ENCODE results near the gene AGAP3. TPM values are rescaled to one million over a fixed set of nuclear protein-coding genes. Genes with fewer than 3 reads are reported as not detected.
A peak's percentile ranks its signal among the peaks of the same experiment; 100 is the strongest.

The AGAP3 gene
- total RNA-seq, 1 experiment from 2014 or later: 103 TPM

GRCh38 chr7:151091003-151091402 is 4.7 kb downstream of the AGAP3 start:
- H3K4me1 ChIP-seq (ENCODE audit: control insufficient read depth, insufficient read depth, low read length): peaks cover 27% of the 10 kb centered on the region; the same call in 1 of the 2 replicates
- no peak overlapping the region for H3K4me3 ChIP-seq (ENCODE audit: low read depth in 2 of 2, low read length in 2 of 2)
- TF ChIP-seq TCF7L2 (IDR thresholded peaks at IDR 0.05; ENCODE audit: low read depth, low read length) (no peak), REST (IDR thresholded peaks at IDR 0.05; ENCODE audit: insufficient read depth in 1 of 2, low read depth in 2 of 2, low read length in 1 of 2) (no peak)
- ATAC-seq (no peak), DNase-seq (ENCODE audit: low read depth, low spot score) (no peak)
- H3K27me3 ChIP-seq (ENCODE audit: control insufficient read depth, insufficient read depth, low read length): no peaks in the 10 kb centered on the region
- intact Hi-C loops (cut with micrococcal nuclease; ENCODE audit: unreplicated experiment) (no loop called here), in situ Hi-C loops (cut with HindIII; ENCODE audit: low pct_unique_long_range_greater_than_20kb, low sequenced_read_pairs) (no loop called here)
- ChIA-PET POLR2A (interaction anchor here (0.8 kb wide), 1 partner anchor 10 kb away, joined by 4 read pairs; the partner anchor contains the start of gene FASTK), CTCF (no interaction called here)
- no peaks in the 10 kb centered on the region for H3K9me3 ChIP-seq (ENCODE audit: control insufficient read depth, insufficient read depth, low read depth, low read length)
- H3K36me3 ChIP-seq (ENCODE audit: control insufficient read depth, insufficient read depth, low read length): no peaks in the 10 kb centered on the region; the same call in 1 of the 2 replicates
- BruUV-seq (replicated peaks): no TSS peak
- H3K27ac ChIP-seq (ENCODE audit: low read length): no peak overlapping the region

DNA sequence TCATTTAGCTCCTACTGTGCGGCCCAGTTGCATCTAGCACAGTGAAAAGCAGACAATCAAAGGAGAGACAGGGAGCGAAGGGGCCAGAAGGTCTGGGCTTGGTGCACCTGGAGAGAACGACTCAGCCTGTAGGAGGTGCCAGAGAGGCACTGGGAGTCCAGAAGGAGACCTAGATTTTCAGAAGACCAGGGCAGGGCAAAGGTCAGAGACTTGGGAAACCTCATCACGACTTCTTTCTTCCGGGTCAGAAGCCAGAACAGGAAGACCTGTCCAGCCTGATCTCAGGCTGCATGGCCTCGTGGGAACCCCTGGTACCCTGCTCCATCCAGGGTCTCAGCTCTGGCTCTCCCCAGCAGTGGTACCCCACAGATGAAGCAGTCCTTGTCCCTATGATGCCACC is 5.2 kb downstream of the AGAP3 start:
- no TSS peak for BruUV-seq (replicated peaks)
- Histone ChIP-seq H3K27me3 (ENCODE audit: control insufficient read depth, insufficient read depth, low read length) (no peaks in the 10 kb centered on the region), H3K36me3 (ENCODE audit: control insufficient read depth, insufficient read depth, low read length) (no peaks in the 10 kb centered on the region; the same call in 1 of the 2 replicates), H3K9me3 (ENCODE audit: control insufficient read depth, insufficient read depth, low read depth, low read length) (no peaks in the 10 kb centered on the region), H3K4me3 (ENCODE audit: low read depth in 2 of 2, low read length in 2 of 2) (no peak overlapping the region), H3K4me1 (ENCODE audit: control insufficient read depth, insufficient read depth, low read length) (peaks cover 27% of the 10 kb centered on the region; the same call in 1 of the 2 replicates), H3K27ac (ENCODE audit: low read length) (no peak overlapping the region)
- in situ Hi-C loops (cut with HindIII; ENCODE audit: low pct_unique_long_range_greater_than_20kb, low sequenced_read_pairs): no loop called here
- TF ChIP-seq, protein P1, sequence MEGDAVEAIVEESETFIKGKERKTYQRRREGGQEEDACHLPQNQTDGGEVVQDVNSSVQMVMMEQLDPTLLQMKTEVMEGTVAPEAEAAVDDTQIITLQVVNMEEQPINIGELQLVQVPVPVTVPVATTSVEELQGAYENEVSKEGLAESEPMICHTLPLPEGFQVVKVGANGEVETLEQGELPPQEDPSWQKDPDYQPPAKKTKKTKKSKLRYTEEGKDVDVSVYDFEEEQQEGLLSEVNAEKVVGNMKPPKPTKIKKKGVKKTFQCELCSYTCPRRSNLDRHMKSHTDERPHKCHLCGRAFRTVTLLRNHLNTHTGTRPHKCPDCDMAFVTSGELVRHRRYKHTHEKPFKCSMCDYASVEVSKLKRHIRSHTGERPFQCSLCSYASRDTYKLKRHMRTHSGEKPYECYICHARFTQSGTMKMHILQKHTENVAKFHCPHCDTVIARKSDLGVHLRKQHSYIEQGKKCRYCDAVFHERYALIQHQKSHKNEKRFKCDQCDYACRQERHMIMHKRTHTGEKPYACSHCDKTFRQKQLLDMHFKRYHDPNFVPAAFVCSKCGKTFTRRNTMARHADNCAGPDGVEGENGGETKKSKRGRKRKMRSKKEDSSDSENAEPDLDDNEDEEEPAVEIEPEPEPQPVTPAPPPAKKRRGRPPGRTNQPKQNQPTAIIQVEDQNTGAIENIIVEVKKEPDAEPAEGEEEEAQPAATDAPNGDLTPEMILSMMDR (IDR thresholded peaks at IDR 0.05): peak; percentile 82
- TF ChIP-seq SIN3A (IDR thresholded peaks at IDR 0.05; ENCODE audit: borderline replicate concordance, insufficient read depth, low read depth, low read length) (no peak), TCF7L2 (IDR thresholded peaks at IDR 0.05; ENCODE audit: low read depth, low read length) (no peak)
- DNase-seq (ENCODE audit: low read depth, low spot score): no peak
- ChIA-PET CTCF (no interaction called here), POLR2A (no interaction called here)
- intact Hi-C loops (cut with micrococcal nuclease; ENCODE audit: unreplicated experiment): no loop called here
- ATAC-seq: no peak

DNA sequence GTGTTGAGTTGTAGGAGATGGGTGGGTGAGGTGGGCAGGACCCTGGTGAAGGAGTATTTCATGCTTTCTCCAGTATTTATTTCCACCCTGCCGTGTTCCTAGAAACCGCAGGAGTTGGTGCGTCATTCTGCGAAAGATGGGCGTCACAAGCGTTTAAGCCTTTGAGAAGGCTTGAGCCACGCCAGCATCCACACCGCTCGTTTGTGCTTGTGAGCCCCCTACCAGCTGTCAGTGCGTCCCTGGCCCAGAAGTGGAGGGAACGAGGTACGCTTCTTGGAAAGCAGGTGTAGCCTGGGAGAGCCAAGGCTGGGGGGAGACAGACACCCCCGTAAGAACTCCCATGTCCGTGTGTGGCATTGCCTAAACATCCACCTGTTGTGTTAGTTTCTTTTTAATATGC is 5.7 kb downstream of the AGAP3 start:
- H3K27ac ChIP-seq (ENCODE audit: low read length): no peak overlapping the region
- H3K36me3 ChIP-seq (ENCODE audit: control insufficient read depth, insufficient read depth, low read length): no peaks in the 10 kb centered on the region; the same call in 1 of the 2 replicates
- in situ Hi-C loops (cut with HindIII; ENCODE audit: low pct_unique_long_range_greater_than_20kb, low sequenced_read_pairs): no loop called here
- intact Hi-C loops (cut with micrococcal nuclease; ENCODE audit: unreplicated experiment): no loop called here
- H3K9me3 ChIP-seq (ENCODE audit: control insufficient read depth, insufficient read depth, low read depth, low read length): no peaks in the 10 kb centered on the region
- H3K27me3 ChIP-seq (ENCODE audit: control insufficient read depth, insufficient read depth, low read length): no peaks in the 10 kb centered on the region
- DNase-seq (ENCODE audit: low read depth, low spot score) (no peak), ATAC-seq (no peak)
- BruUV-seq (replicated peaks): no TSS peak
- H3K4me3 ChIP-seq (ENCODE audit: low read depth in 2 of 2, low read length in 2 of 2): no peak overlapping the region
- TF ChIP-seq POLR2AphosphoS5 (IDR thresholded peaks at IDR 0.05; ENCODE audit: low read depth, low read length) (no peak), SIN3A (IDR thresholded peaks at IDR 0.05; ENCODE audit: borderline replicate concordance, insufficient read depth, low read depth, low read length) (no peak), REST (IDR thresholded peaks at IDR 0.05; ENCODE audit: insufficient read depth in 1 of 2, low read depth in 2 of 2, low read length in 1 of 2) (no peak), TCF7L2 (IDR thresholded peaks at IDR 0.05; ENCODE audit: low read depth, low read length) (no peak)
- TF ChIP-seq, protein P1 (IDR thresholded peaks at IDR 0.05): no peak
- H3K4me1 ChIP-seq (ENCODE audit: control insufficient read depth, insufficient read depth, low read length): peaks cover 27% of the 10 kb centered on the region; the same call in 1 of the 2 replicates
- ChIA-PET CTCF (no interaction called here), POLR2A (no interaction called here)

Data from Panc1 (cell line).